Endothelial cell of umbilical vein (primary cell): ENCODE measurements around the gene HSCB.

Source experiments
- CTCF ChIP-seq, 2 donors: IDR thresholded peaks; 1 replicate in 1 of 2; 2 replicates in 1 of 2; pipeline ENCODE4 v1.5.1; 2011; ENCODE audit warnings: low read length in 2 of 2, mild to moderate bottlenecking in 2 of 2, moderate library complexity in 2 of 2, control low read depth in 1 of 2, inconsistent platforms in 1 of 2, low read depth in 1 of 2; ENCODE audit not compliant: insufficient read depth in 1 of 2; ENCODE audit errors: extremely low read depth in 1 of 2
- EZH2 ChIP-seq: IDR thresholded peaks from 2 replicates; pipeline ENCODE4 v1.6.1; 2012; ENCODE audit warnings: borderline replicate concordance, low read depth, mild to moderate bottlenecking, moderate library complexity, low read length, inconsistent platforms; ENCODE audit not compliant: severe bottlenecking
- FOS ChIP-seq: IDR thresholded peaks from 2 replicates; pipeline ENCODE4 v1.6.1; 2011; ENCODE audit warnings: mild to moderate bottlenecking, low read length, moderate library complexity, borderline replicate concordance; ENCODE audit not compliant: insufficient read depth
- GATA2 ChIP-seq: IDR thresholded peaks from 2 replicates; pipeline ENCODE4 v1.7.0; 2011; ENCODE audit warnings: low read depth, mild to moderate bottlenecking, moderate library complexity, mixed read lengths, low read length; ENCODE audit not compliant: insufficient read length, insufficient read depth
- JUN ChIP-seq: IDR thresholded peaks from 2 replicates; pipeline ENCODE4 v1.6.1; 2011; ENCODE audit warnings: borderline replicate concordance, low read depth; ENCODE audit not compliant: insufficient read length, insufficient read depth
- MYC ChIP-seq: IDR thresholded peaks from one replicate; pipeline ENCODE4 v1.6.1; 2011; ENCODE audit warnings: mild to moderate bottlenecking, low read depth, low read length
- POLR2A ChIP-seq: IDR thresholded peaks from 2 replicates; pipeline ENCODE4 v1.6.1; 2012; ENCODE audit warnings: low read depth, mild to moderate bottlenecking, control low read depth, low read length
- POLR2AphosphoS5 ChIP-seq: IDR thresholded peaks from 2 replicates; pipeline ENCODE4 v1.6.1; 2012; ENCODE audit warnings: low read depth, mild to moderate bottlenecking, control low read depth, low read length, moderate library complexity; ENCODE audit not compliant: insufficient read depth

- TF ChIP-seq POLR2AphosphoS5 (no peak), POLR2A (no peak), CTCF (IDR thresholded peaks at IDR 0.05; ENCODE audit: extremely low read depth in 1 of 2, insufficient read depth in 1 of 2, low read depth in 1 of 2, low read length in 2 of 2) (no peak), EZH2 (no peak), JUN (no peak), FOS (no peak), GATA2 (no peak), MYC (no peak)
Observed at GRCh38 chr22:28716686-28717085, 25.2 kb upstream of the HSCB start.
